Body of pancreas (tissue), 4 donors: ENCODE results near the gene TTK.

Experiments used
- CTCF ChIP-seq, 7 experiments: fragments of 450-650 bp in 4 of 7; fragments of 200-600 bp in 3 of 7; sonication (generic) in 3 of 7; IDR thresholded peaks; one replicate each; pipeline ENCODE4 v1.5.1; 2016 to 2019; ENCODE audit warnings: antibody characterized with exemption in 7 of 7
- POLR2A ChIP-seq, 3 donors: fragments of 450-650 bp; IDR thresholded peaks; one replicate each; pipeline ENCODE4 v1.6.1; 2016; ENCODE audit warnings: antibody characterized with exemption in 3 of 3, mild to moderate bottlenecking in 2 of 3

- TF ChIP-seq POLR2A (IDR thresholded peaks at IDR 0.05) (no peak), CTCF (IDR thresholded peaks at IDR 0.05) (no peak)
Observed at GRCh38 chr6:79993012-79993910, 11.2 kb upstream of the TTK start.
